ENCODE results near the gene FBXL3.

DNA sequence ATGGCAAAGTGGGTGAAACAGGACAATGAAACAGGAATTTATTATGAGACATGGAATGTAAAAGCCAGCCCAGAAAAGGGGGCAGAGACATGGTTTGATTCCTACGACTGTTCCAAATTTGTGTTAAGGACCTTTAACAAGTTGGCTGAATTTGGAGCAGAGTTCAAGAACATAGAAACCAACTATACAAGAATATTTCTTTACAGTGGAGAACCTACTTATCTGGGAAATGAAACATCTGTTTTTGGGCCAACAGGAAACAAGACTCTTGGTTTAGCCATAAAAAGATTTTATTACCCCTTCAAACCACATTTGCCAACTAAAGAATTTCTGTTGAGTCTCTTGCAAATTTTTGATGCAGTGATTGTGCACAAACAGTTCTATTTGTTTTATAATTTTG, 26.5 kb downstream of the FBXL3 start:
- no peak for TF ChIP-seq POLR2AphosphoS5 (IDR thresholded peaks at IDR 0.05; ENCODE audit: low read depth, low read length)
- TF ChIP-seq POLR2A (IDR thresholded peaks at IDR 0.05; ENCODE audit: low read depth, low read length), result no peak
- TF ChIP-seq TAF1 (IDR thresholded peaks at IDR 0.05; ENCODE audit: borderline replicate concordance, low read depth, low read length), result no peak

All from GM12892 (cell line).